ENCODE measurements around the gene TALDO1.

TALDO1 gene

DNA sequence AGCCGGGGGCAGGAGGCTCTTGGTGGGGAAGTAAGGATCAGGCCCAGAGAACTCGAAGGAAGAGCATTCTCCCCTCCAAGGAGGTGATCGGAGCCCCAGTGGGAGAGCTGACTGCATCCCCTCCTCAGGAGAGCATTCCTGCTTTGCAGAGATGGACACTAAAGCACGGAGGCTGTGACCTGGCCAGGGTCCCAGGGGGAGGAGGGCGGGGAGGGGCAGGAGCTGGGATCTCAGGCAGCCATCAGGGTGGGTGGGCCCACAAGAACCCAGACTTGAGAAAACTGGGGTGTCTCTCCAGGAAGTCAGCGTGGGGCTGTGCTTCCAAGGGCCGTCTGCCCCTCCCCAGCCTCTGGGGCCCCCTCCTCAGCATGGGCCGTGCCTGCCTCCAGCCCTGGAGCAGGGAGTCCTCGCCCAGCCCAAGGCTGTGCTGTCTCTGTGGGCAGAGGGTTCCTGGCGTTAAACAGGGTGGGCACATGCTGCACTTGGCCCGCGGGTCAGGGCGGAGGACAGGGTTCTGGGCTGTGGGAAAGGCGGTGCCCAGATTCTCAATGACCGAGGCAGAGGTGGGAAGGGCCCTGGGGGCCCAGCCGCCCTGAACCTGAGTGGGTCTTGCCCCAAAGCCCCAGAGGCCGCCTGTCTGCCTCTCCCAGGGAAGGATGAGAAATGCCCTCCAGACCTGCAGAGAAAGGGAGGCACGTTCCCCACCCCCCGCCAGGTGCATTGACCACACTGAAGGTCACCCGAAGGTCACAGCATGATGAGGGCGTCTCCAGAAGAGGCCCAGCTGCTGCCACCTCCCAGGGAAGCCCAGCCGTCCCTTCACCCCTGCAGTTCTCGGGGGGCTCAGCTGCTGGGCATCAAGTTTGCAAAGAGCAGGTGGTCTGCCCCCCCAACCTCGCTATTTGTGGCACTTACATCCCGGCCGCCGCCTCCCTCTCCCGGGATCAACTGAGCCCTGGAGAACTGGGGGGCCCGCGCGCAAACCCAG is 42.0 kb downstream of the TALDO1 start:
- no peak for DNase-seq

DNA sequence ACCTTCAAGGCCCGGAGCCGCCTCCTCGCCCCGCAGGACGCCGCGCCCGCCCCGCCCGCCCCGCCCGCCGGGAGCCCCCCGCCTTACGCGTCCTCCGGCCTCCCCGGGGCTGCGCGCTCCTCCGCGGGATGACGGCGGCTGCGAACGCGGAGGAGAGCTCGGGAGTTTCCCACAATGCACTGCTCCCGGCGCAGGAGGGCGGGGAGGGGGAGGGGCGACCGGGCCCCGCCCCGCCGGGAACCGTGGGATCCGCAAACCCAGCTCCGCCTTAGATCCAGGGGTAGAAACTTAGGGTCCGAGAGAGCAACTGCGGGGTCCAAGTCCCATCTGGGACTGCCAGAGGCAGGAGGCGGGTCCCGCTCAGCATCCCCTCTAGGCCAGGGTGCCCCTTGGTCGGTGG is 42.7 kb downstream of the TALDO1 start, which contains the start of gene CEND1:
Gene CEND1, minus strand, starts transcription at position 148 of the 400 bp plus-strand sequence. CDS start 1,514 bp downstream, outside the sequence.
- DNase-seq: no peak

DNA sequence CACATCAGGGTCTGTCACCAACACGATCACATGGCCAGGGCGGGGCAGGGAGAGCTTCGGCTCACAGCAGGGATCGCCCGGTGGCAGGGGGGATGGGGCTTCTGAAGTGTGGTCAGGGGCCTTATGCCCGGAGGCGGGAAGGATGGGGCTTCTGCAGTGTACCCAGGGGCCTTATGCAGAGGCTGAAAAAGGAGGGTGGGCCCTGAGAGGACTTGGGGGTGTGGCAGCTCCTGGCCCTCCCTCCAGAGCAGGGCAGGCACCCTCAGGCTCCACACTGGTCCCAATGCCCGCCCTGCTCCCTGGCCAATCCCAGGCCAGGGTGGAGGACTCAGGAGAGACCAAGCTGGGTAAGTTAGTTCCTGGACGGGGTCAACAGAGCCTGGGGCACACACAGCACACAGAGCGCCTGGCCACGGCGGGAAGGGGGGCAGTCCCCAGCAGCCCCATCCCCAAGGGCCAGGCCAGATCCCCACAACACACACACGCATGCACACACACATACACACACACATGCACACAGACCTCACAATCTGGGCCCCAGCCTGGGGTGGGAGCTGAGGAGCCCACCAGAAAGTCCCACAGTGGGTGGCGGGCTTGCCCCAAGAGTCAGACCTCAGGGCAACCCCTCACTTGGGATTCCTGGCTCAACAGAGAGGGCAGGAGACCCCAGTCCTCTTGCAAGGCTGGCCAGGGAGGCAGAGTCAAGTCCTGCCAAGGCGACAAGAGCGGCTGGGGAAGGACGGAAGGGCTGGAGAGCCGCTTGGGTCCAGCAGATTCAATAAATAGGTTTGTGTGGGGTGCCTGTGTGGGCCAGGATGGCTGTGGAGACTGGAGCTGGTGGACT is 43.7 kb downstream of the TALDO1 start:
- no peak for DNase-seq

DNA sequence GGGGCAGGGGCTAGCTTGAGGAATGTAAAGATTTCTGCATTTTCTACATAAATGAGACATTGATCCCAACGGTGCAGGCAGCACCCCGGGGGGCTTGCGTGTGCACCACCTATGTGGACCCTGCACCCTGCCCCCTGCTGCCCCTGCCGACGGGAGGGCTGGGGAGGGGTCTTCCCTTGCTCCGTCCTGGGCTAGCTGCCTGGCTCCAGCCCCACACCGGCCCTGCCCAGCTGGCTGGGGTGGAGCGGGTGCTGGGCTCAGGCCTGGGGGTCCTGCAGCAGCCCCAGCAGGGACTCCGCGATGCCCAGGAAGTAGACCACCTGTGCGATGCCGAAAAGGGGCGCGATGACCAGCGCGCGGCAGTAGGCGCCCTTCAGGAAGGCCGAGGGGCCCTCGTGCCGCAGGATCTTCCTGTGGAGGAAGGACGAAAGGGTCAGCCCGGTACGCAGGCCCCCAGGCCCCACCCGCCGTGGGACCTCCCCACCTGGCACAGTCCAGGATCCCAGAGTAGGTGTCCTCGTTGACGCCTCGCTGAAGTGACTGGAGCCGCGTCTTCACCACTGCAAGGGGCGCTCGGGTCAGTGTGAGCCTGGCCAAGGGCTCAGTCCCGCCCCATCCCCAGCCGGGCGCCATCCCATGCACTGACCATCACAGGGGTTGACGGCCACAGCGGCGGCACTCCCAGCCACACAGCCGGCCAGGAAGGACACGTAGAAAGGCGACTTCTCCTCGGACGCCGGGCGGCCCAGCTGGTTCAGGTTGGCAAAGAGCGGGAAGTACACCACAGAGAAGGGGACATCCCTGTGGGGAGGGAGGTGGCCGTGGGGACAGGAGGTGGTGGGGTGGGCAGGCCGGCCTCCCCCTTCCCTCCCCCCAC is 44.6 kb downstream of the TALDO1 start:
- DNase-seq: no peak

DNA sequence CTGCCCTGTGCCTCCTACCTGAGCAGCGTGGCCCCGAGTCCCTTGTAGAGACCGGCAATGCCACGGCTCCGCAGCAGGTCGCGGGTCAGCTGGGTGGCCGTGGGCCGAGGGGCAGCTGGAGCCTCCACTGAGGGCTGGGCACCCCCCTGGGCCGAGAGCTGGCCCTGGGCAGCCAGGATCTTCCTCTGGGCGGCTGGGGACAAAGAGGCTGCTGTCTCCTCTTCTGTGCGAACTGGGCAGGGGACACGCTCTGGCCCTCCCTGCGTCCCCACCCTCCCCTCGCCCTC is 45.2 kb downstream of the TALDO1 start:
- no peak for DNase-seq

DNA sequence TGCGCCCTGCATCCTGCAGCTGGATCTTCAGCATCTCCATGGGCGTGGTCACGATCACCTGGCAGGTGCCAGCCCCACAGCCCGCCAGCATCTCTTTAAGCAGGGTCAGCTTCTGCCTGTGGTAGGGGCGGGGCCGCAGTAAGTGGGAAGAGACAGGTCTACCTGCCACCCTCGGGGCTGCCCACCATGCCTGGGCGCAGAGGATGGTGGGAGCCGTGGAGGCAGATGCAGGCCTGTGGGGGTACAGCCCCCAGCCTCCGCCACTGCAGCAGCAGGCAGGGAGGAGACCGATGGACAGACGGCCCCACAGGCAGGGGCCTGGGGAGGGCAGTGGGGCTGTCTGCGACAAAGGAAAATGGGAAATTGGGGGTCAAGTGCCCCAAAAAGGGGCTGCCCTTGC is 45.6 kb downstream of the TALDO1 start:
- no peak for DNase-seq

DNA sequence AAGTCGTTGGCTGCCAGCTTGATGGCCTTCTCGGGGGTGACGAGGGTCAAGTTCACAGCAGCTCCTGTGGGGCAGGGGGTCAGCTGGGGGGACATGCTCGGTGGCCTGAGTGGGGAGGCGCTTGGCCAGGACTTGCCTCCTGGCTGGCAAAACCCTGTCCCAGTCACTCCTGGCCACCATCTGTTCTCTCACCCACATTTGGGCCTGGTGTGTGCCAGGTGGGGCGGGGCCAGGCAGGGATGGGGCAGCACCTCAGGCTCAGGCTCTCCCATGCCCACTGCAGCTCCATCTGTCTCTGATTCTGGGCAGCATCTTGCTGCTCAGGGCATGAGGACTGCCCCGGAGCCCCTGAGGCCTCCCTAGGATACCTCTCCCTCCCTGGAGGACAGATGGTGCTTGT is 46.3 kb downstream of the TALDO1 start:
- no peak for DNase-seq

DNA sequence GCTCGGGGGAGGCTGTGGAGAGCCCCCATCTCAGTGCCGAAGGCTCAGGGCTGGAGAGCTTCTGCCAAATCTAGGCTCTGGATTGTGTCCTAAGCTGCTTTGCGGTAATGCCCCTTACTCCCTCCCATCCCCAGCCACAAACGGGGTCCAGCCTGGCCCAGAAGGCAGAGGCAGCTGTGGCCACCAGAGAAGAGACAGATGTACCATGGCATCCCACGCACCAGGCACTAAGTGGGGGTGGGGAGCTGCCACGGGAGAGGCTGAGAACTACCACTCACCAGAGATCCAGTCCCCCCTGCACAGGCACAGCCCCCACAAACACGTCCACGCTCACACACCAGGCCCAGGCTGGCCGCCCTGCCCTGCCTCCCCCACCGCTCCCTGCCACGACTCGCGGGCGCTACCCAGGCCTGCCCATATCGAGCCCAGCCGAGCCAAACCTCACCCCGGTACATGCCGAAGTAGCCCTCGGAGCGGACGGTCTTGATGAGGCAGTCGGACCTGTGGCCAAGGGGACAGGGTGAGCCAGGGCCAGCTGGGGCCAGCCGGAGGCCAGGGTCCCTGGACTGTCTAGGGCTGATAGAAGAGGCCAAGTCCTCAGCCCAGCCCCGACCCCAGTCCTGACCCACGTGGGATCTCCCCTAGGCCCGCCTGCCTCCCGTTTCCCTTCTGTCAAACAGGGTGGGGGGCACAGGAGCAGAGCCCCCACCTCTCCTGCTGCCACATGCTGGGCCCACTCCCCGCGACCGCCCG is 46.9 kb downstream of the TALDO1 start:
- DNase-seq: no peak

DNA sequence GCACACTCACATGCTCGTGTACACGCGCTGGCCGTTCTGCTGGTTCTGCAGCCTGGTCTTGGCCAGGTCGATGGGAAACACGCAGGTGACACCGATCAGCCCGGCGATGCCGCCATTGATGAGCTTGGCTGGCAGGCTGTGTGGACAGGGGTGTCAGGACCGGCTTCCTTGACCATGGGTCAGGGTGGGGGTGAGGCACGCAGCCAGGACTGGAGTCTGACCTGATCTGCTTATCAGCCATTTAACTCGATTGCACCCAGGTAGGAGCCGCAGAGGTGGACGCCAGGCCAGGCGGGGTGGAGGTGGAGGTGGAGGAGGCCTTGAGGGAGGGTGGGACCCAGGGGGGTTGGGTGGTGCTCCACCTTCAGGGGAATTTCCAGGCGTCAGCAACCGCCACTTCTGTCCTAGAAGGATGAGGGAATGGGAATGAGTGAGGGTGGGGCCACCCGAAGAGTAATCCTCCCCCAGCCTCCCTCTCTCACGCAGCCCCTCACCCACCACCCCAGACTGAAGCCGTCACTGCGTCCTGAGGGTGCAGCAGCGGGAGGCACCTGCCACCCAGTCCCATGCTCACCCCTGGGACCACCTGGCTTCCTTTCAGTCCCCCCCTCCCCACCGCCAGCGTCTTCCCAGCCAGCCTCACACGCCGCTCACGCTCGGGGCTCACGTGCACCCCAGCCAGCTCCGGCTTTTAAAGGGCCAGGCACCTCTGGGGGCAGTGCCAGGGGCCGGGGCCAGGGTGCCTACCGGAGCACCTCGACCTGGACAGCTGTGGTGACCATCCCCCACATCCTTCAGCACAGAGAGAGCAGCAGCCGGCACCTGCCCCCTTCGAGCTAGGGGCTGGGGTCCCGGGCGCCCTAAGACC is 47.7 kb downstream of the TALDO1 start:
- DNase-seq: no peak

DNA sequence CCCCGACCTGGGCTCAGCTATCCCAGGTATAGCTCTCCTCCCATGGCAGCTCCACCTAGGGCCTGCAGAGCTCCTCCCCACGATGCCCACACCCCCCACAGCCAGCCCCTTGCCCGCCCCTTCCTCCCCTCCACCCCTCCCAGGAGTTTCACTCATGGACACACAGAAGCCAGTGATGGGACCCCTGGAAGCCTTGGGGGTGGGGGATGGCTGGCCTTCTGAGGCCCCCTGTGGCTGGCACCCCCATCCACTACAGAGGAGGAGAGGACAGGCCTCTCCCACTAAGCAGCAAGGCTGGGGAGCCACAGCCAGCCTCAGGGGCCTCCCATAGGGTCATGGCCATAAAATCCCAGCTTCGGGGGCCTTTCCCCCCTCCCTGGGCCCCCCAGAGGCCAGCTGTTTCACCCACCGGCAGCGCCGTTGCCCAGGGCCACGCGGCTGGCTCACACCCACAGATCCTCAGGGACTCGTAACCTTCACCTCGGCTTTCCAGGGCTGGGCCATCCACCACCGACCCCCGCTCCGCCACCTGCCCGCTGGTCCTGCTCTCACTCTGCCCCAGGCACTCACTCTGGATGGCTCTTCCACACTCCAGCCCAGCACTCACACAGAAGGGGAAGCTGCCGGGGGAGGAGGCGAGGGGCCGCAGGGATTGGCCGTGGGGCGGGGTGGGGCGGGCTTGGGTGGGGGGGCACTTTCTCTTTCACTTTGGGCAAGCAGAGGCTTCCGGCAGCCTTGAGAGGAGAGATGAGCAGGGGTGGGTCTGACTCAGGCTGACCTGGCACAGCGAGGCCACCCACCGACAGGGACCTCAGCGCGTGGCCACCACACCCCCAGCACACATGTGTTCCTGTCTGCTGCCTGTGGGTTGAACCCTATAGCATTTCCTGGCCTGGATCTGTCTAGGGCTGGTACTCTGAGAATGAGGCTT is 48.6 kb downstream of the TALDO1 start:
- DNase-seq: no peak

DNA sequence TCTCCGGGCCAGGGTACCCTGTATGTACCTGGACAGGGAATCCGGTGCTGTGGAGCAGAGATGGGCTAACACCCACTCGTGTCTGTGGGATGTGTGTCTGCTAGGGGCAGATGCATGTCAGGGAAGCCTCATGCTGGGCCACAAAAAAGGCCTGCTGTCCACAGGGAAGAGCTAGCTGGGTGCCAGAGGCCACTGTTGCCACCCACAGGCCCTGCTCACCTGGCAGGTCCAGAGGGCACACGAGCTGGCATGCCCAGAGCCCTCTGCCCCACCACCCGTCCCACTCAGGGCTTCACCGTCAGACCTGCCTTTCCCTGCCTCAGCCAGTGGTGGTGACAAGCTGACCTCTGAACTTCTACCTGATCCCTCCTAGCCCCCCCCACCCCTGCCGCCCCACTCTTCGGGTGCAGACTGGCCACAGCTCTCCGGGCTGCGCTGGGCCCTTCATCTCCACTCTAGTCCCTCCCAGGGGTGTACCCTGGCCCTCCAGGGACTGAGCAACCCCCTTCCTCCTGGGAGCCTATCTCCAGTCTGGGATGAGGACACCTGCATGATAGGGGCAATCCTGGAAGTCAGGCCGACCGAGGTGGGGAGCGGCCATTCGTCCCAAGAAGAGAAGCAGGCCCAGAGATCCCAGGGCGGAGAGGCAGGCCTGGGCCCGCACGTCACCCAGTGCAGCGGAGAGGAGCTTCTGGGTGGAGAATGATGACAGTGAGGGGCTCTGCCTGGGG is 49.5 kb downstream of the TALDO1 start:
- no peak for DNase-seq

DNA sequence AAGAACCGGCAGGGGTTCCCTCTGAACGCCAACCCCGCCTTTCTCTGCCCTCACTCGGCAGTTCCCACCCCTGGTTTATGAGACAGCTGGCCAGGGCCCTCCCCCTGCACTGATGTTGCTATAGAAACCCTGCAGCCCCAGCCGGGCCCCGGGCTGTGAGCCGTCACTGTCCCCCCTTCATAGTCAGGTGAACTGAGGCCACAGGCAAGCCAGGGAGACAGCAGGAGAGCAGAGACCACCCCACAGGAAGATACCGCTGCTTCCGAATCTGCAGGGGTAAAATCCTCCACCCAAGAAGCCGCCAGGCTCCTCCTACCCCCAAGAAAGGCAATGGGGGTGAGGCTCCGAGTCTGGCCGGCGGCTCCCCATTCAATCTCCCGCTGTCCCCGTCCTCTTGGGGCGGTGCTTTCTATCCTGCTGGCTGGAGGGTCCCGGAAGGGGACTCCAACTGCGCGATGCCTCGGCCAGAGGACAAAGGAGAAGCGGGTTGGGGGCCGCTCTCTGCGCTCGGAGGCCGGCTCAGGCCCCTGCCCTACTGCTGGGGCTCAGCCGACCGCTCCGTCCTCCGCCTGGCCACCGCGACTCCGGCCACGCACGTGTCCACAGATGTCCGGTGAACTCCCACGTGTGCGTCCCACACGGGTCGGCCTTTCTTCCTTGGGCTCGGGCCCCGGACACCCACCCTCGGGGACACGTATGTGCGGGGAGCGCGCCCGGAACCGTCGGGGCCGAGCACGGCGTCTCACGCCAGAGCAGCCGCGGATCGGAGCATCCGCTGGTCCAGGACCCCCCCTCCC is 50.2 kb downstream of the TALDO1 start:
- no peak for DNase-seq

DNA sequence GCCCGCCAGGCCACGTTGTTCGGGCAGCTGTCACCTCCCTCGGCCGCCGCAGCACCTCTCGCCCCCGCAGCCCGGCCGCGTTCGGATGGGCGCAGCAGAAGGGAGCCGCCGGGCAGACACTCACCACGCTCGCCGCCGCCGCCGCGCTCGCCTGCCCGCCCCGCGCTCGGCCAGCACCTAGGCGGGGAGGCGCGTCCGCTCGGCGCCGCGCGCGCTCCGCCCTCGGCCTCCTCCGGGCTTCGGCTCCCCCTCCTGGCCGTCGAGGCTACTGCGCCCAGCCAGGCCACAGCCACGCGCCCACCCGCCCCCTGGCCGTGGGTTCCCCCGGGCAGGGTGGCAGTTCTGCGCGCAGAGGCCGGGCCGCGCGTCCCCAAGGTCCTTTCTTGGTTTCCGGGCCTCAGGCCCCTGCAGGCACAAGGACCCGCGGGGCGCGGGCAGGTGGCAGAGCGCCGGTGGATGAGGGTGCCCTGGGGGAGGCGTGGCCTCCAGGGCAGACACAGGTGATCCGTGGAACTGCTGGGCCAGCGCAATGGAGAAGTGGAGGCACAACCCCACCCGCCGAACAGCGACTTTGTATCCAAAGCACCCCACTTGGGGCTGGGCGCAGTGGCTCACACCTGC is 50.9 kb downstream of the TALDO1 start, which contains the start of gene SLC25A22:
Gene SLC25A22, minus strand, starts transcription at position 189 of the 621 bp plus-strand sequence. CDS start 3,275 bp downstream, outside the sequence.
- no peak for DNase-seq

DNA sequence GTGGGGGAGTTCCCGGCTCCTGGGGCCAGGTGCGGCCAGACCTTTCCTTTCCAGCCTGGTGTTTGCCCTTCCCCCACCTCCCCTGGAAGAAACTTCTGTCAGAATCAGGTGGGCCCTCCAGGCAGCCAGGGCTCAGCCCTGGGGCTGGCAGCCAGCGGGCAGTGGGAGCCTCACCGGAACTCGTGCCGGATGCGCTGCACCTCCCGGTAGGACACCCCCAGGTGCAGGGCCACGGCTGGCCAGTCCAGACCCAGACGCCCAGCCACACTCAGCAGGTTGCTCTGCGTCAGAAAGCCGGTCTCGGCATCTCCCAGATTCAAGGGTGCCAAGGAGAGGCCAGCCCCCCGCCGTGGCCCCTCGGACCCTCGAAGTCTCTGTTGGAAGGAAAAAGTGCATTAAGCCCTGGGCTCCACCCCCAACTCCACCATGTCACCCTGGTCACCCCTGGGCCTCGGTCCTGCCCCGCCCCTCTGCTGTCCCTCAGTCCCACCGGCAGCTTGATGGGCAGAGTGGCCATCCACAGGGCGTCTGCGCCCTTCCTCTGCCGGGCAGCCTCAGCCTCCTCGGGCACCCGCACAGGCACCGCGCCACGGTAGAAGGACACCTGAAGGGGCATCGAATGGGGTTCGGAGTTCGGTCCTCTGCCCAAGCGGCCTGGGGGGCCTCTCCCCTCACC is 52.5 kb downstream of the TALDO1 start:
- DNase-seq: no peak

DNA sequence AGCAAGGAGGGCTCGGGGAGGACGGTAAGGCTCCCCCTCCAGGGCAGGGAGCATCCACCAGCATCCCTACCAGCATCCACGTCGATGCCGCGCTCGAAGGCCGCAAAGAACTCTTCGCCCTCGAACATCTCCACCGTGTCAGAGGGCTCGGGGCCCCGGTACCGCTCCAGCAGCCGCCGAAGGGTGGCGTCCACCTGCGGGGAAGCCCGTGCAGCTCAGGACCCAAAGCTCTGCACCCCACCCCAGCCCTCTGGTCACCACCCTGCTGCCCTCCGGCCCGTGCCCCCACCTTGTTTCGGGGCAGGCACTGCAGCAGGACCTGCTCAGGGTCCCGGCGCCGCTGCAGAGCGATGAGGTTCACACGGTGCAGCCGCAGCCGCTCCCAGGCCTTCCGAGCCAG is 53.2 kb downstream of the TALDO1 start:
- no peak for DNase-seq

DNA sequence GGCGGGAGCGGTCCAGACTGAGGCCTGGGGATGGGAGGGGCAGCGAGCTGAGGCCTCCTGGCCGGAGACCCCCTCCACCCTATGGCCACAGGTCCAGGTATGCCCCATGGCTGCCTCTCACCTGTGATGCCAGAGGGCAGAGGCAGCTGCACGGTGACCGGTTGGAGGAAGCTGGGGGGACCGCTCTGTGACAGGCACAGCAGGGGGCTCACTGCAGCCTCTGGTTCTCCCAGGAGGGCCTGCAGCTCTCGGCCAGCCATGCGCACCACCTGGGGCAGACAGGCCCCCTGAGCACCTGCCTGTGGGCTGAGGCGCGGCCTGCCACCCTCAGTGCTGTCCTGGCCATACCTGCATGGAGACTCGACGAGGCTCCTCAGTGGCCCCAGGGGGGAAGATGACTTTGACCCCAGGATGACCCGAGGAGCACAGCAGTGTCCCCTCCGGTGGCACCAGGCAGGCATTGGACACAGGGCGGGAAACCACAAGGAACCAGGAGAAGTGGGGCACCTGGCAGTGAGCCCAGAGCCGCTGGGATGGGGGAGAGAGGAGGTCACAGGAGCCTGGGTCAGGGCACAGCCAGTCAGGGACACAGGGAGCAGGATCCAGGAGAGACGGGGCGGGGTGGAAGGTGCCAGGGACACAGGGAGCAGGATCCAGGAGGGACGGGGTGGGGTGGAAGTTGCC is 54.0 kb downstream of the TALDO1 start:
- no peak for DNase-seq
